HCT116 (cell line): Measurements from ENCODE around the gene HLCS. TPM values are rescaled to one million over a fixed set of nuclear protein-coding genes. Genes with fewer than 3 reads are reported as not detected.

ENCODE experiments used
- ATAC-seq: fragments of 200-7000 bp; cut with Tn5 transposase; 2 replicates; pipeline ENCODE4 v1.9.1; 2020; ENCODE audit warnings: mild to moderate bottlenecking, moderate library complexity
- BruUV-seq: library from RNA; stranded (reverse); fragments of 400-500 nt; replicated peaks from 2 replicates; lab custom pipeline; 2021; lab: Mats Ljungman, UMichigan
- CTCF ChIA-PET: fragments of 300-600 bp; sonication (Branson Sonifier 250); formaldehyde crosslinking; loops from one replicate; lab custom pipeline; 2021; ENCODE audit warnings: antibody characterized with exemption; lab: Charles Lee
- POLR2A ChIA-PET: fragments of 300-600, 350-600 bp; sonication (Branson Sonifier 250); formaldehyde crosslinking; loops from one replicate; lab custom pipeline; 2021; ENCODE audit warnings: antibody characterized with exemption; lab: Charles Lee
- RAD21 ChIA-PET, 2 experiments: fragments of 300-600 bp; sonication (Branson Sonifier 250); formaldehyde crosslinking; loops; one replicate each; lab custom pipeline; 2023; ENCODE audit warnings: low total read pairs in 2 of 2; ENCODE audit not compliant: uncharacterized antibody in 2 of 2, unreplicated experiment in 2 of 2, low non-redundant PET in 1 of 2; lab: Charles Lee
- DNase-seq: peaks from one replicate; pipeline ENCODE4 v3.0.0-alpha.2; 2010; ENCODE audit warnings: low read depth, low spot score
- H2AFZ ChIP-seq: fragments of 200-600 bp; shearing (Covaris generic), sonication (generic); 2 replicates; pipeline ENCODE4 v1.6.1; 2017; ENCODE audit warnings: low read depth, mixed run types, mixed read lengths, antibody characterized with exemption, low read length; ENCODE audit not compliant: poor library complexity, severe bottlenecking
- H3K27ac ChIP-seq: 2 replicates; pipeline ENCODE4 v1.5.1; 2012; ENCODE audit warnings: low read depth, low read length
- H3K27me3 ChIP-seq: fragments of 200-600 bp; sonication (generic); 2 replicates; pipeline ENCODE4 v1.6.1; 2016; ENCODE audit warnings: mixed run types, low read length, mixed read lengths; ENCODE audit not compliant: insufficient read depth
- H3K36me3 ChIP-seq, 2 experiments: fragments of 200-500 bp in 1 of 2; fragments of 200-600 bp in 1 of 2; sonication (Bioruptor generic) in 1 of 2; sonication (generic) in 1 of 2; 2 replicates each; pipeline versions ENCODE4 v1.5.1 to v1.6.1; 2014 to 2016; ENCODE audit warnings: low read length in 2 of 2, inconsistent platforms in 1 of 2, mixed read lengths in 1 of 2, mixed run types in 1 of 2; ENCODE audit not compliant: insufficient read depth in 2 of 2, control insufficient read depth in 1 of 2
- H3K4me1 ChIP-seq, 2 experiments: fragments of 200-600 bp in 1 of 2; sonication (generic) in 1 of 2; 2 replicates each; pipeline versions ENCODE4 v1.5.1 to v1.6.1; 2012 to 2017; ENCODE audit warnings: low read length in 2 of 2, inconsistent platforms in 1 of 2, mild to moderate bottlenecking in 1 of 2, mixed read lengths in 1 of 2, mixed run types in 1 of 2, moderate library complexity in 1 of 2; ENCODE audit not compliant: insufficient read depth in 2 of 2, control insufficient read depth in 1 of 2
- H3K4me2 ChIP-seq: fragments of 200-600 bp; sonication (generic); 2 replicates; pipeline ENCODE4 v1.6.1; 2017; ENCODE audit warnings: mixed run types, low read length, mixed read lengths
- H3K4me3 ChIP-seq, 2 experiments: fragments of 200-600 bp in 1 of 2; sonication (generic) in 1 of 2; replicated peaks in 1 of 2; 2 replicates each; pipeline ENCODE4 v1.5.1; 2011 to 2016; ENCODE audit warnings: low read length in 2 of 2, control low read depth in 1 of 2, low read depth in 1 of 2, mild to moderate bottlenecking in 1 of 2, mixed read lengths in 1 of 2, mixed run types in 1 of 2
- H3K79me2 ChIP-seq: fragments of 200-600 bp; sonication (generic); 2 replicates; pipeline ENCODE4 v1.6.1; 2017; ENCODE audit warnings: mild to moderate bottlenecking, mixed run types, low read length, moderate library complexity, mixed read lengths; ENCODE audit not compliant: insufficient read depth
- H3K9ac ChIP-seq: fragments of 200-600 bp; sonication (generic); 2 replicates; pipeline ENCODE4 v1.6.1; 2016; ENCODE audit warnings: low read length, mixed read lengths
- H3K9me2 ChIP-seq: fragments of 200-600 bp; sonication (generic), shearing (Covaris generic); 2 replicates; pipeline ENCODE4 v1.6.1; 2017; ENCODE audit warnings: mixed run types, mild to moderate bottlenecking, moderate library complexity; ENCODE audit not compliant: insufficient read depth
- H3K9me3 ChIP-seq, 2 experiments: fragments of 200-500 bp in 1 of 2; fragments of 200-600 bp in 1 of 2; sonication (Bioruptor generic) in 1 of 2; sonication (generic) in 1 of 2; 2 replicates each; pipeline ENCODE4 v1.6.1; 2014 to 2017; ENCODE audit warnings: low read length in 2 of 2, mixed read lengths in 2 of 2, inconsistent platforms in 1 of 2, low read depth in 1 of 2, mild to moderate bottlenecking in 1 of 2, mixed run types in 1 of 2, moderate library complexity in 1 of 2; ENCODE audit not compliant: control insufficient read depth in 1 of 2, insufficient read depth in 1 of 2
- H4K20me1 ChIP-seq: fragments of 200-600 bp; sonication (generic), shearing (Covaris generic); 2 replicates; pipeline ENCODE4 v1.6.1; 2017; ENCODE audit warnings: mixed run types, mild to moderate bottlenecking, moderate library complexity; ENCODE audit not compliant: insufficient read depth
- CBX3 ChIP-seq: IDR thresholded peaks from 2 replicates; pipeline ENCODE4 v1.6.1; 2012; ENCODE audit warnings: low read depth
- CEBPB ChIP-seq: IDR thresholded peaks from 2 replicates; pipeline ENCODE4 v1.6.1; 2012; ENCODE audit warnings: low read depth
- EGR1 ChIP-seq: IDR thresholded peaks from 2 replicates; pipeline ENCODE4 v1.6.1; 2012; ENCODE audit warnings: low read depth
- ELF1 ChIP-seq: IDR thresholded peaks from 2 replicates; pipeline ENCODE4 v1.6.1; 2012; ENCODE audit warnings: low read depth, borderline replicate concordance
- EZH2 ChIP-seq: fragments of 200-600 bp; sonication (generic); IDR thresholded peaks from 2 replicates; pipeline ENCODE4 v1.6.1; 2017; ENCODE audit warnings: antibody characterized with exemption, mixed run types
- EZH2phosphoT487 ChIP-seq: fragments of 200-600 bp; IDR thresholded peaks from 2 replicates; pipeline ENCODE4 v1.6.1; 2018; ENCODE audit warnings: antibody characterized with exemption, borderline replicate concordance
- JUND ChIP-seq: IDR thresholded peaks from 2 replicates; pipeline ENCODE4 v1.6.1; 2012
- POLR2A ChIP-seq: IDR thresholded peaks from 2 replicates; pipeline ENCODE4 v1.7.0; 2011; ENCODE audit warnings: borderline replicate concordance; ENCODE audit not compliant: insufficient read depth, insufficient read length; ENCODE audit errors: extremely low read depth
- POLR2AphosphoS5 ChIP-seq: IDR thresholded peaks from 2 replicates; pipeline ENCODE4 v1.6.1; 2011; ENCODE audit warnings: mild to moderate bottlenecking, low read depth, low read length, moderate library complexity
- SIN3A ChIP-seq: IDR thresholded peaks from 2 replicates; pipeline ENCODE4 v1.6.1; 2012; ENCODE audit warnings: low read depth
- SP1 ChIP-seq: IDR thresholded peaks from 2 replicates; pipeline ENCODE4 v1.6.1; 2012; ENCODE audit warnings: low read depth
- SRF ChIP-seq: IDR thresholded peaks from 2 replicates; pipeline ENCODE4 v1.6.1; 2012; ENCODE audit warnings: low read depth
- TCF7L2 ChIP-seq: IDR thresholded peaks from 2 replicates; pipeline ENCODE4 v1.7.0; 2011; ENCODE audit warnings: borderline replicate concordance, inconsistent platforms; ENCODE audit not compliant: insufficient read depth, insufficient read length; ENCODE audit errors: extremely low read depth
- YY1 ChIP-seq: IDR thresholded peaks from 2 replicates; pipeline ENCODE4 v1.6.1; 2011; ENCODE audit warnings: low read length, low read depth, moderate library complexity, mild to moderate bottlenecking; ENCODE audit not compliant: insufficient replicate concordance; ENCODE audit errors: extremely low read depth
- ZFX ChIP-seq: fragments of 450-650 bp; IDR thresholded peaks from 2 replicates; pipeline ENCODE4 v1.6.1; 2017
- intact Hi-C: fragments of 100-400 bp; cut with micrococcal nuclease; formaldehyde crosslinking; loops from 2 replicates; pipeline ENCODE4 v1.10.0; 2022
- total RNA-seq: library from RNA; stranded (reverse); gene quantifications from one replicate; pipeline ENCODE4 v1.2.1, GENCODE V29; 2021; ENCODE audit not compliant: unreplicated experiment
- TF ChIP-seq, protein P1 (sequence below): IDR thresholded peaks from 2 replicates; pipeline ENCODE4 v1.6.1; 2012; ENCODE audit warnings: low read depth
- TF ChIP-seq, protein P2 (sequence below): IDR thresholded peaks from 2 replicates; pipeline ENCODE4 v1.6.1; 2011; ENCODE audit warnings: mild to moderate bottlenecking, low read length, moderate library complexity; ENCODE audit not compliant: insufficient replicate concordance; ENCODE audit errors: extremely low read depth
- TF ChIP-seq, protein P3 (sequence below): IDR thresholded peaks from 2 replicates; pipeline ENCODE4 v1.6.1; 2012
- TF ChIP-seq, protein P4 (sequence below): IDR thresholded peaks from 2 replicates; pipeline ENCODE4 v1.6.1; 2012

The HLCS gene
- total RNA-seq, 1 experiment from 2014 or later = 18.5 TPM

DNA sequence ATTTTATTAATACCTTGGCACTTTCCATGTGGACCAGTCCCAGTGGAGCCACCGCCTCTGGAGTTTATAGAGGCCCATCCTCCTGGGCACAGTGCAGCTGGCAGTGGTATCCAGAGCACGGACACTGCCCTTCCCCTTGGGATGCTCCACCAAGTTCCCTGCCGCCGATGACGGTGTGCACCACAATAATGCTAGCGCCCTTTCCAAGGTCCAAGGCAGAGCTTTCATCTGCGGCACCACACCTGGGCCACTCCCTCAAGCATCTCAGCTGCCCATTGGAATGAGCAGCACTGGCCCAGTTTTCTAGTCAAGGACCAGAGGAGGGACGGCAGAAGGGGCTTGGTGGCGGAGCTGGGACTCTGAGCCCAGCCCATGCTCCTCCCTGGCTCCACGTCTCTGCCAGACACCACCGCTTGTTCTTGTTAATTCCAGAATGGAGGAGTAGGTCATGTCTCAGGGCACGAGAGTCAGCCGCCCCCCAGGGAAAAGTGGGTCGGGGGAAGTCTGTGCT, 243.0 kb downstream of the HLCS start:
- no peak overlapping the region for H3K4me3 ChIP-seq
- ChIA-PET CTCF (no interaction called here), RAD21 (no interaction called here), POLR2A (no interaction called here)
- TF ChIP-seq, protein P1, sequence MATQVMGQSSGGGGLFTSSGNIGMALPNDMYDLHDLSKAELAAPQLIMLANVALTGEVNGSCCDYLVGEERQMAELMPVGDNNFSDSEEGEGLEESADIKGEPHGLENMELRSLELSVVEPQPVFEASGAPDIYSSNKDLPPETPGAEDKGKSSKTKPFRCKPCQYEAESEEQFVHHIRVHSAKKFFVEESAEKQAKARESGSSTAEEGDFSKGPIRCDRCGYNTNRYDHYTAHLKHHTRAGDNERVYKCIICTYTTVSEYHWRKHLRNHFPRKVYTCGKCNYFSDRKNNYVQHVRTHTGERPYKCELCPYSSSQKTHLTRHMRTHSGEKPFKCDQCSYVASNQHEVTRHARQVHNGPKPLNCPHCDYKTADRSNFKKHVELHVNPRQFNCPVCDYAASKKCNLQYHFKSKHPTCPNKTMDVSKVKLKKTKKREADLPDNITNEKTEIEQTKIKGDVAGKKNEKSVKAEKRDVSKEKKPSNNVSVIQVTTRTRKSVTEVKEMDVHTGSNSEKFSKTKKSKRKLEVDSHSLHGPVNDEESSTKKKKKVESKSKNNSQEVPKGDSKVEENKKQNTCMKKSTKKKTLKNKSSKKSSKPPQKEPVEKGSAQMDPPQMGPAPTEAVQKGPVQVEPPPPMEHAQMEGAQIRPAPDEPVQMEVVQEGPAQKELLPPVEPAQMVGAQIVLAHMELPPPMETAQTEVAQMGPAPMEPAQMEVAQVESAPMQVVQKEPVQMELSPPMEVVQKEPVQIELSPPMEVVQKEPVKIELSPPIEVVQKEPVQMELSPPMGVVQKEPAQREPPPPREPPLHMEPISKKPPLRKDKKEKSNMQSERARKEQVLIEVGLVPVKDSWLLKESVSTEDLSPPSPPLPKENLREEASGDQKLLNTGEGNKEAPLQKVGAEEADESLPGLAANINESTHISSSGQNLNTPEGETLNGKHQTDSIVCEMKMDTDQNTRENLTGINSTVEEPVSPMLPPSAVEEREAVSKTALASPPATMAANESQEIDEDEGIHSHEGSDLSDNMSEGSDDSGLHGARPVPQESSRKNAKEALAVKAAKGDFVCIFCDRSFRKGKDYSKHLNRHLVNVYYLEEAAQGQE = no peak
- no peak for TF ChIP-seq JUND
- TF ChIP-seq YY1 = no peak
- TF ChIP-seq, protein P2, sequence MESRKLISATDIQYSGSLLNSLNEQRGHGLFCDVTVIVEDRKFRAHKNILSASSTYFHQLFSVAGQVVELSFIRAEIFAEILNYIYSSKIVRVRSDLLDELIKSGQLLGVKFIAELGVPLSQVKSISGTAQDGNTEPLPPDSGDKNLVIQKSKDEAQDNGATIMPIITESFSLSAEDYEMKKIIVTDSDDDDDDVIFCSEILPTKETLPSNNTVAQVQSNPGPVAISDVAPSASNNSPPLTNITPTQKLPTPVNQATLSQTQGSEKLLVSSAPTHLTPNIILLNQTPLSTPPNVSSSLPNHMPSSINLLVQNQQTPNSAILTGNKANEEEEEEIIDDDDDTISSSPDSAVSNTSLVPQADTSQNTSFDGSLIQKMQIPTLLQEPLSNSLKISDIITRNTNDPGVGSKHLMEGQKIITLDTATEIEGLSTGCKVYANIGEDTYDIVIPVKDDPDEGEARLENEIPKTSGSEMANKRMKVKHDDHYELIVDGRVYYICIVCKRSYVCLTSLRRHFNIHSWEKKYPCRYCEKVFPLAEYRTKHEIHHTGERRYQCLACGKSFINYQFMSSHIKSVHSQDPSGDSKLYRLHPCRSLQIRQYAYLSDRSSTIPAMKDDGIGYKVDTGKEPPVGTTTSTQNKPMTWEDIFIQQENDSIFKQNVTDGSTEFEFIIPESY = no peak
- no peak for TF ChIP-seq ZFX
- TF ChIP-seq SRF = no peak
- no peak for TF ChIP-seq CEBPB
- TF ChIP-seq, protein P3, sequence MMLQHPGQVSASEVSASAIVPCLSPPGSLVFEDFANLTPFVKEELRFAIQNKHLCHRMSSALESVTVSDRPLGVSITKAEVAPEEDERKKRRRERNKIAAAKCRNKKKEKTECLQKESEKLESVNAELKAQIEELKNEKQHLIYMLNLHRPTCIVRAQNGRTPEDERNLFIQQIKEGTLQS = no peak
- TF ChIP-seq, protein P4, sequence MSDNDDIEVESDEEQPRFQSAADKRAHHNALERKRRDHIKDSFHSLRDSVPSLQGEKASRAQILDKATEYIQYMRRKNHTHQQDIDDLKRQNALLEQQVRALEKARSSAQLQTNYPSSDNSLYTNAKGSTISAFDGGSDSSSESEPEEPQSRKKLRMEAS = no peak
- TF ChIP-seq SP1 = no peak
- TF ChIP-seq SIN3A = no peak
- no peak for TF ChIP-seq CBX3
- TF ChIP-seq ELF1 = no peak
- TF ChIP-seq EZH2phosphoT487 = no peak
- no peak for TF ChIP-seq POLR2A
- TF ChIP-seq TCF7L2 = no peak
- no peak for TF ChIP-seq EGR1
- no peak for TF ChIP-seq EZH2
- no peak for TF ChIP-seq POLR2AphosphoS5
- no peaks in the 10 kb centered on the region for H3K9me2 ChIP-seq
- ATAC-seq (no peak), DNase-seq (no peak)
- H2AFZ ChIP-seq = no peak overlapping the region
- BruUV-seq = no TSS peak
- no peaks in the 10 kb centered on the region for H3K27me3 ChIP-seq
- H3K79me2 ChIP-seq = no peaks in the 10 kb centered on the region
- no peaks in the 10 kb centered on the region for H3K36me3 ChIP-seq
- no peak overlapping the region for H3K27ac ChIP-seq
- no peak overlapping the region for H3K9ac ChIP-seq
- intact Hi-C loops = no loop called here
- no peak overlapping the region for H3K4me2 ChIP-seq
- H3K9me3 ChIP-seq = no peaks in the 10 kb centered on the region
- H4K20me1 ChIP-seq = no peaks in the 10 kb centered on the region
- H3K4me1 ChIP-seq = peaks cover 14 to 17% of the 10 kb centered on the region in 2 experiments
